Astrocyte (in vitro differentiated cells and primary cell): ENCODE results near the gene SEH1L. TPM values are rescaled to one million over a fixed set of nuclear protein-coding genes. Genes with fewer than 3 reads are reported as not detected.

ENCODE experiments used
- DNase-seq: peaks from one replicate; pipeline ENCODE4 v3.0.0-alpha.2; 2010; ENCODE audit warnings: low read depth
- FAIRE-seq: peaks from 2 replicates; lab custom pipeline; 2011; peaks lifted over from hg19 to GRCh38; lab: Jason Lieb, UNC
- H2AFZ ChIP-seq: 2 replicates; pipeline ENCODE4 v1.6.0; 2012; ENCODE audit warnings: low read depth, low read length, inconsistent platforms
- H3K27ac ChIP-seq: 2 replicates; pipeline ENCODE4 v1.5.1; 2011; ENCODE audit warnings: low read depth, low read length, inconsistent platforms
- H3K27me3 ChIP-seq: 2 replicates; pipeline ENCODE4 v1.6.0; 2011; ENCODE audit warnings: low read length, inconsistent platforms; ENCODE audit not compliant: insufficient read depth
- H3K36me3 ChIP-seq: 2 replicates; pipeline ENCODE4 v1.5.1; 2011; ENCODE audit warnings: low read length, inconsistent platforms; ENCODE audit not compliant: insufficient read depth
- H3K4me1 ChIP-seq: 2 replicates; pipeline ENCODE4 v1.5.1; 2011; ENCODE audit warnings: low read length, inconsistent platforms; ENCODE audit not compliant: insufficient read depth
- H3K4me2 ChIP-seq: 2 replicates; pipeline ENCODE4 v1.6.0; 2012; ENCODE audit warnings: low read length, inconsistent platforms
- H3K4me3 ChIP-seq: 2 replicates; pipeline ENCODE4 v1.5.1; 2011; ENCODE audit warnings: low read depth, mild to moderate bottlenecking, low read length, inconsistent platforms; ENCODE audit not compliant: insufficient read depth
- H3K79me2 ChIP-seq: 2 replicates; pipeline ENCODE4 v1.6.0; 2012; ENCODE audit warnings: mild to moderate bottlenecking, low read length, inconsistent platforms; ENCODE audit not compliant: insufficient read depth
- H3K9ac ChIP-seq: 2 replicates; pipeline ENCODE4 v1.6.0; 2012; ENCODE audit warnings: mild to moderate bottlenecking, low read length, inconsistent platforms
- H3K9me3 ChIP-seq: 2 replicates; pipeline ENCODE4 v1.5.1; 2012; ENCODE audit warnings: low read depth, mild to moderate bottlenecking, low read length, inconsistent platforms; ENCODE audit not compliant: insufficient read depth
- H4K20me1 ChIP-seq: 2 replicates; pipeline ENCODE4 v1.6.0; 2012; ENCODE audit warnings: low read length, inconsistent platforms; ENCODE audit not compliant: insufficient read depth
- H3K27ac Mint-ChIP-seq: one replicate; pipeline ENCODE4 v1.8.0; 2021; ENCODE audit warnings: mild to moderate bottlenecking, mixed read lengths; ENCODE audit not compliant: unreplicated experiment
- H3K27me3 Mint-ChIP-seq: one replicate; pipeline ENCODE4 v1.8.0; 2021; ENCODE audit warnings: low read depth, mixed read lengths; ENCODE audit not compliant: unreplicated experiment
- H3K36me3 Mint-ChIP-seq: one replicate; pipeline ENCODE4 v1.8.0; 2021; ENCODE audit warnings: low read depth, mixed read lengths; ENCODE audit not compliant: unreplicated experiment
- H3K4me1 Mint-ChIP-seq: one replicate; pipeline ENCODE4 v1.8.0; 2021; ENCODE audit warnings: low read depth, mixed read lengths; ENCODE audit not compliant: unreplicated experiment
- H3K4me3 Mint-ChIP-seq: one replicate; pipeline ENCODE4 v1.8.0; 2021; ENCODE audit warnings: mild to moderate bottlenecking, moderate library complexity, mixed read lengths; ENCODE audit not compliant: unreplicated experiment
- H3K9me3 Mint-ChIP-seq: one replicate; pipeline ENCODE4 v1.8.0; 2021; ENCODE audit warnings: mild to moderate bottlenecking, mixed read lengths; ENCODE audit not compliant: unreplicated experiment
- CTCF ChIP-seq: IDR thresholded peaks from 2 replicates; pipeline ENCODE4 v1.5.1; 2011; ENCODE audit warnings: low read depth, mild to moderate bottlenecking, inconsistent platforms, low read length, moderate library complexity; ENCODE audit not compliant: insufficient read depth
- EZH2 ChIP-seq: IDR thresholded peaks from 2 replicates; pipeline ENCODE4 v1.6.1; 2012; ENCODE audit warnings: mild to moderate bottlenecking, low read length, inconsistent platforms; ENCODE audit not compliant: insufficient read depth
- total RNA-seq: library from RNA; stranded (reverse); gene quantifications from 2 replicates; pipeline ENCODE4 v1.2.1, GENCODE V29; 2021

Gene SEH1L
- total RNA-seq, 1 donor from 2014 or later, result 43.9 TPM

- TF ChIP-seq EZH2 (no peak), CTCF (no peak)
- Histone ChIP-seq H3K4me1 (no peaks in the 10 kb centered on the region), H3K4me3 (no peak overlapping the region), H3K79me2 (peaks cover 49% of the 10 kb centered on the region), H3K9me3 (no peaks in the 10 kb centered on the region), H3K27ac (no peak overlapping the region), H3K4me2 (no peak overlapping the region), H4K20me1 (peaks cover 29% of the 10 kb centered on the region), H2AFZ (no peak overlapping the region), H3K27me3 (no peaks in the 10 kb centered on the region), H3K36me3 (peaks cover 15% of the 10 kb centered on the region), H3K9ac (no peak overlapping the region)
- FAIRE-seq (no peak), DNase-seq (no peak)
- Mint-ChIP-seq H3K9me3 (no peaks in the 10 kb centered on the region), H3K36me3 (no peaks in the 10 kb centered on the region), H3K4me1 (no peaks in the 10 kb centered on the region), H3K27me3 (no peaks in the 10 kb centered on the region), H3K4me3 (no peak overlapping the region), H3K27ac (no peak overlapping the region)
These were observed 57.5 kb downstream of the SEH1L start for GRCh38 chr18:13005289-13005688.

GRCh38 chr18:13006531-13007247 lies 58.9 kb downstream of the SEH1L start:
- Mint-ChIP-seq H3K27me3 (no peaks in the 10 kb centered on the region), H3K4me1 (no peaks in the 10 kb centered on the region), H3K36me3 (no peaks in the 10 kb centered on the region), H3K4me3 (no peak overlapping the region), H3K9me3 (no peaks in the 10 kb centered on the region), H3K27ac (no peak overlapping the region)
- H3K9me3 ChIP-seq, result no peaks in the 10 kb centered on the region
- no peak overlapping the region for H3K4me2 ChIP-seq
- H3K27ac ChIP-seq, result no peak overlapping the region
- DNase-seq (no peak), FAIRE-seq (no peak)
- no peak overlapping the region for H3K9ac ChIP-seq
- no peaks in the 10 kb centered on the region for H3K4me1 ChIP-seq
- peaks cover 29% of the 10 kb centered on the region for H4K20me1 ChIP-seq
- H2AFZ ChIP-seq, result no peak overlapping the region
- H3K4me3 ChIP-seq, result no peak overlapping the region
- peaks cover 18% of the 10 kb centered on the region for H3K36me3 ChIP-seq
- H3K27me3 ChIP-seq, result no peaks in the 10 kb centered on the region
- peaks cover 37% of the 10 kb centered on the region for H3K79me2 ChIP-seq
- no peak for TF ChIP-seq CTCF
- TF ChIP-seq EZH2, result no peak

- no peak overlapping the region for H3K4me3 ChIP-seq
- H3K9me3 ChIP-seq, result no peaks in the 10 kb centered on the region
- H3K9ac ChIP-seq, result no peak overlapping the region
- H4K20me1 ChIP-seq, result peaks cover 29% of the 10 kb centered on the region
- H3K27ac ChIP-seq, result no peak overlapping the region
- Mint-ChIP-seq H3K27ac (no peak overlapping the region), H3K36me3 (no peaks in the 10 kb centered on the region), H3K9me3 (no peaks in the 10 kb centered on the region), H3K4me1 (no peaks in the 10 kb centered on the region), H3K4me3 (no peak overlapping the region), H3K27me3 (no peaks in the 10 kb centered on the region)
- peaks cover 34% of the 10 kb centered on the region for H3K79me2 ChIP-seq
- H3K36me3 ChIP-seq, result peaks cover 21% of the 10 kb centered on the region
- DNase-seq (no peak), FAIRE-seq (no peak)
- no peaks in the 10 kb centered on the region for H3K4me1 ChIP-seq
- TF ChIP-seq EZH2 (no peak), CTCF (no peak)
- H3K27me3 ChIP-seq, result no peaks in the 10 kb centered on the region
- H2AFZ ChIP-seq, result no peak overlapping the region
- H3K4me2 ChIP-seq, result no peak overlapping the region
These were observed 59.4 kb downstream of the SEH1L start for GRCh38 chr18:13007248-13007560.
